GM18502 (cell line): ENCODE data around the gene MED10.

ENCODE experiments used
- ATAC-seq: cut with Tn5 transposase; IDR thresholded peaks from one replicate; pipeline ENCODE4 v1.9.1; 2021; ENCODE audit warnings: mild to moderate bottlenecking; ENCODE audit not compliant: unreplicated experiment, poor library complexity

The MED10 gene

DNA sequence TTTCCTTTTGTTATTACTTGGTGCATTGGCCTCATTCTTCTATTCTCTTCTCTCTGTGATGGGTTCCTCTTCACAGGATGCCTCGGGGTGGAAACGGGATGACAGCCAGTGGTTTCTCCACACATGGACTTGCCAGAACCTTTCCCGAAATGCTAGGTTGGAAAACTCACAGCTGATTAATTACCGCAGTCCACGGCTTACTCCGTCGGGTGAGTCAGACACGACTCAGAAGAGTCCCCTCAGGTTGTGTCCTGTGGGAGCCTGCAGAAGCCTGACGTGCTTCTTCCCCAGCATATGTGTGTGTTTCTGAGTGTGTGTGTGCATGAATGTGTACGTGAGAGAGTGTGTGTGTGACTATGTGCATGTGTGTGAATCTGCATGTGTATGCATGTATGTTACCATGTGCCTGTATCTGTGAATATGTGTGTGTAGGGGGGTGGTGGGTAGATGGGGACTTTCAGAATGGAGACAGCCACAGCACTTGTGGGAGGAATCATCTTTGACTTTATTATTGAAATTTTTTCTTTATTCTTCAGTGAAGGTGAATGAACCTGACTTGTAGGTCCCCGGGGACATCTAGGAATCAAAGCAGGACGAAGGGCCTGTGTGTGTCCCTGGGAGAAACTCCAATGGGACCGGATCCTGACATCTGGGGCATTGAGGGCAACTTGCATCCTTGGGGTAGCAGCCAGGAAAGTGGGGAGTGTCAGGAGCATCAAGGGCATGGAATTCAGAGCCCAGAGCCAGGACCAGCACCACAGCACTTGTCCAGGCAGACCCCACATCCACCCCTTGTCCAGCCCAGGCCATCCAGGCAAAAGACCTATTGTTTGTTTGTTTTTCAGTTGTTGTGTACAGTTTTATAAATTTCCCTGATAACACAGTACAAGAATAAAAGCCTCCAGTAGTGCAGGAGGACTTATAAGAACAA is 21.9 kb upstream of the MED10 start:
- no peak for ATAC-seq

DNA sequence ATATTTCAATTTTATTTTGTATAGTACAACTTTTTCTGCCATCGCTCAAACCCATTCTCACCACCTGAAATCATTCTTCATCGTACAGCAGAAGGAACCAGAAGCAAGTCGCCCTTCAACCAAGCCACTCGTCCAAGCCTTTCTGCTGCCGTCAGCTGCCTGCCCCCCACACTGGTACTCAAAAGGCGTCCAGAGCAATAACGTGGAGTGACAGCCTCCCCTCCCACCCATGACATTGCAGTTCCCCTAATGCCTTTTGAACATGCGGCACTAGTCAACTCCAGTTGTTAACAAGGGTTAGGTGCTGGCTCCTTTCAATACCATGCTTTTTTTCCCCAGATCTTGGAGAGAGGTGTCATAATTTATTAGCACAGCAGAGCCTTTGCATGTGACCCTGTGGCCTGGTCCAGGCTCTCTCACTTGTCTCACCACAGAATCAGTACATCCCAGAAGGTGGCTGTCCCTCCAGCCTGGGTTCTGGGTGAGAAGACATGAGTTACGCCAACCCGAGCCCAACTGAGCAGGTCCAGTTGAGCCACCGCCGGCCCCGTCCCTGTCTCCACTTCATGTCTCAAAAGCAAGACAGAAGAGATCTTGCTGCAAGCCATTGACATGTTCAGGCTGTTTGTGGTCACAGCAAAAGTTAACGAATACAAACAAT is 20.4 kb upstream of the MED10 start:
- no peak for ATAC-seq

DNA sequence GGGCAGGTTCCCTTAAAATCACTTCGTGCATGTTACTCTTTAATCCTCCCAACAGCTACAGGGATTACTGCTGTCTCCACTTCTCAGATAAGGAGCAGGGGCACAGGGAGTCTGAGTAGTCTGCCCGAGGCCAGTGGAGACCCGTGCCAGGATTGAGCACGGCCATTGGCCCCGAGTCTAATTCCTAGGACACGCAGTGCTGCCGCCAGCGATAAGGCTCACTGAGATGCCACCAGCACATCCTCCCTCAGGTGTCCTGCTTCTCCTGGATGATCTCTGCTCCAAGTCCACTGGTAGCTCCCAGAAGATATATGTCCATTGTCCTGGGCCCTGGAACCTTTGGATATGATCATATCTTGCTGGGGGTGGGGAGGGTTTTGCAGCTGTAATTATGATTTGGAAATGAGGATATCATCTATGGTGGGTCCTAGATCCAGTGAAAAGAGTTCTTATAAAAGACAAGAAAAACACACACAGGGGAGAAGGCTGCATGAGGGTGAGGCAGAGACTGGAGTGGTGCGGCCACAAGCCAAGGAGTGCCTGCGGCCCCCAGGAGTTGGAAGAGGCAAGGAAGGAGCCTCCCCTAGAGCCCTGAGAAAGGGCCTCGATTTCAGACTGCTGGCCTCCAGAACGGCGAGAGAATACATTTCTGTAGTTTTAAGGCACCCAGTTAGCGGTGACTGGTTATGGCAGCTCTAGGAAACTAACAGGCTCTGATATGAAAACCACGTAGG is 19.4 kb upstream of the MED10 start:
- ATAC-seq, result no peak

DNA sequence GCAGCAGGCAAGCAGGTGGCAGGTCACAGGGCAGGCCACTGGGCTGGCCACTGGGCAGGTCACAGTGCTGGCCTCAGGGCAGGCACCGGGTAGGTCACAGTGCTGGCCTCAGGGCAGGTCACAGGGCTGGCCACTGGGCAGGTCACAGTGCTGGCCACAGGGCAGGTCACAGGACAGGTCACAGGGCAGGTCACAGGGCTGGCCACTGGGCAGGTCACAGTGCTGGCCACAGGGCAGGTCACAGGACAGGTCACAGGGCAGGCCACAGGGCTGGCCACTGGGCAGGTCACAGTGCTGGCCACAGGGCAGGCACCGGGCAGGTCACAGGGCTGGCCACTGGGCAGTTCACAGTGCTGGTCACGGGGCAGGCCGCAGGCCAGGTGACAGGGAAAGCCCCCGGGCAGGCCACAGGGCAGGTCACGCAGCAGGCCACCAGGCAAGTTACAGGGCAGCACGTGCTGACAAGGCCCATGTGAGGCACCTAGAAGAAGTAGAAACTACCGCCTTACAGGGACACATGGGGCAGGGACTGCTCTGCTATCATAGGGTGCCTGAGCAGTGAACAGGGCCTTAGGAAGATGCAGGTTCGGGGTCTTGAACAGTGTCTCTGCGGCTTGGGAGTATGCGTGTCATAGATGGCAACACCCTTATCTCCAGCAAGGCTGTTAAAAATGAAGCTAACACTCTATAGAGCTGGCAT is 18.6 kb upstream of the MED10 start:
- no peak for ATAC-seq

DNA sequence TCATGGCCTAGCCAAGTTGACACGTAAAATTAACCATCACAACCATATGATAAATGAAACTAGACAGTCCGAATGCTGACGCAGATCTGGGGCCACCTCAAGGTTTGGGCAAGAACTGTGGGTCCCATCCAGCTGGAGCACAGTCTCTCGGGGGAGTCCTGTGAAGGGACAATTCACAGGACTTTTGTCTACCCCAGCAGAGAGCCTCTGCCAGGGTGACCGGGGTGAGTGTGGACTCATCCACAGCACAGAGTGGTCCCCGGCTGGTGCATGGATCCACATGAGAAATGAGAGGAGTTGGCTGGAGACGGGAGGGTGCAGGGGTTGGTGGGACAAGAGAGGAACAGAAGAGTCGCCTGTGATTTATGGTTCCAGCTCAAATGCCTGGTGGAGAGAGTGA is 17.7 kb upstream of the MED10 start:
- no peak for ATAC-seq

DNA sequence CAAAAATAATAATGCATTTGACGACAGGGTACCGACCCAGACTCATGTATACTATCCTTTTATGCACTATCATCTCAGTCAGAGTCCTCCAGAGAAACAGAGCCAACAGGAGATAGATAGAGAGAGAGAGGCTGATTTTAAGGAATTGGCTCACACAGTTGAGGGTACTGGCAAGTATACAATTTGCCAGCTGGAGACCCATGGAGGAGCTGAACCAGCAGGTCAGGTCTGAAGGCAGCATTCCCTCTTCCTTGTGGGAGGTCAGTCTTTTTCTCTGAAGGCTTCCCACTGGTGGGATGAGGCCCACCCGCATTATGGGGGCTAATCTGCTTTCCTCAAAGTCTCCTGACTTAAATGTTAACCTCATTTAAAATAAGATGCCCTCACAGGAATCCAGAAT is 17.3 kb upstream of the MED10 start:
- ATAC-seq, result no peak

DNA sequence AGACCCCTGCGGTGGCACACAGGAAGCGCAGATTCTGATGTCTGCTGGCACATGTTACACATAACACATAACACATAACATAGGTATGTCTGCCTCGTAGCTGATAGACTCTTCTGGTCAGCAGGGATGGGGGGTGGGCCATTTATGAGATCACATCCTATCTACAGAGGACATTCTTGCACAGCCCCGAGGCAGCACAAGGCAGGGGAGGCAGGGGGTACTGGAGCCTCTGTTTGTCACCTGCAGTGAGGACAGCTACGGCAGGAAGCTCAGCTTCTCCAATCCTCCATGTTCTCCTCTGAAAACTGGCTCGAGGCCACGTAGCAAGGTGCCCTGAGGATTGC is 16.7 kb upstream of the MED10 start:
- no peak for ATAC-seq

DNA sequence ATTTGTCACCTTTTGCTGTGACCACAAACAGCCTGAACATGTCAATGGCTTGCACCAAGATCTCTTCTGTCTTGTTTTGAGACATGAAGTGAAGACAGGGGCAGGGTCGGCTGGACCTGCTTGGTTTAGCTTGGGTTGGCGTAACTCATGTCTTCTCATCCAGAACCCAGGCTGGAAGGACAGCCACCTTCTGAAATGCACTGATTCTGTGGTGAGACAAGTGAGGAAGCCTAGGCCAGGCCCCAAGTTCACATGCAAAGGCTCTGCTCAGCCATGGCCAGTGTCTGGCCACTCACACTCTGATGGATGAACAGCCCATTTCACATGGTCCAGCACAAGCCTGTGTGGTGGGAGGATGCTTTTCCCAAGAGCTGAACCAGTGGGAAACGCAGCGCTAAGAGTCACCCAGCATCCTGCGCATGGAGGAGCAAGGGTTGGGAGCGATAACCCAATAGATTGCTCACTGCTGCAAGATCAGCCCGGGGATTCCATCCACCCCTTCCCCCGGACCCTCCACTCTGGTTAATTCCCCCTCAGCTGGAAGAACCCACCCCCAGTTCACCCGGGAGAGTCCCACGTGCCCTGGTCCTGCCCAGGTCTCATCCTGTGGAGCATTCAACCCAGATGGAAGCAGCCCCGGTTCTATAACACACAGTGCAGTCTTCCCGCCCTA is 16.2 kb upstream of the MED10 start:
- no peak for ATAC-seq

DNA sequence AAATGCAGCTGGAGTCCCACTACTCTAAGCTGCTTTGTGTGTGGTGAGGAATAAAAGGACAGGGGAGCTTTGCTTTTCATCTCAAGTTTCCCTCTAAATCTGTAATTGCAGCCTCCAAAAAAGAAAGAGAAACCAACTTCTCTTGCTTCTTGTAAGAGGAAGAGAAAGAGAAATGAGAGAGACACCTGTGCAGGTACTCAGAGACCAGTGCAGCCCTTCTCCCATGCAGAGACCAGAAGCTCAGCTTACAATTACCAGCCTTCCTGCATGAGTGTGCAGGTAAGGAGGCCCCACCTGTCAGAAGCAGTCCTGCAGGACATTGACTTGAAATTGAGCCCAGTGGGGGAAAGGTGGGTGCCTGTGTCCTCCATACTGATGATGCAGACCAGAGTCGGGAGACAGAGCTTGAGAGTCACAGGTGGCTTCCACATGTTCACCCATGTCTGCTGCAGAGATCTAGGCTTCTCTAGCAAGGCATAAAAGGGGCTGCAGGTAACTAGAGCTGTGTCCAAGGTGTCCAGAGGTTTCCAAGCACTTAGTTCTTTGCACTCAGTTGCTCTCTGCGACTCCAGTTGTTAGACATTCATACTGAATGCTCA is 15.3 kb upstream of the MED10 start:
- peak; percentile 69 for ATAC-seq

DNA sequence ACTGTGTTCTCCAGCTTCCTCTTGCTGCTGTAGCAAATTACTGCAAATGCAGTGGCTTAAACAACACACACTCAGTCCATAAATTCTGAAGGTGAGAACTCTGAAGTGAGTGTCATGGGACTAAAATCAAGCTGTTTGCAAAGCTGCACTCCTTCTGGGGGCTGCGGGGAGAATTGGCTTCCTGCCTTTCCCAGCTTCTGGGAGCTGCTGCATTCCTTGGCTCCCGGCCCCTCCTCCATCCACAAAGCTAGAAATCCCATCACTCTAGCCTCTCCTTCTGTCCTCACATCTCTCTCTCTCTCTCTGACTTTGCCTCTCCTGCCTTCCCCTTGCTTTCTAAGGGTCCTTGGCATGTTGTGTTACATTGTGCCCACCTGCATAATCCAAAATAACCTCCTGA is 14.2 kb upstream of the MED10 start:
- ATAC-seq, result no peak

DNA sequence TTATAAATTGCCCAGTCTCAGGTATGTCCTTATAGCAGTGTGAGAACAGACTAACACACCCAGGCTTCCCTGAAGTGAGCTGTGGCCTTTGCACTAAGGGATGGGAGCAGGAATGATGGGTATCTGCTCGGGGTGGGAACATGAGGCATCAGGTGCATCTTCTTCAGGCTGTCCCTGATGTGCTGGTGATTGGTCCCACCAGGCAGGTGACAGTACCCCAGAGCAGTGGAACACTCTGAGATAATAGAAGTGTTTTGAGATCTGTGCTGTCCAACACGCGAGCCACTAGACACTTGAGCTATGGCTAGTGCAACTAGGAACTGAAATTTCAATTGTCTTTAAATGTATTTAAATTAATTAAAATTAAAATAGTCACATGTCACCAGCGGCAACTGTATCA is 12.8 kb upstream of the MED10 start:
- ATAC-seq, result no peak

DNA sequence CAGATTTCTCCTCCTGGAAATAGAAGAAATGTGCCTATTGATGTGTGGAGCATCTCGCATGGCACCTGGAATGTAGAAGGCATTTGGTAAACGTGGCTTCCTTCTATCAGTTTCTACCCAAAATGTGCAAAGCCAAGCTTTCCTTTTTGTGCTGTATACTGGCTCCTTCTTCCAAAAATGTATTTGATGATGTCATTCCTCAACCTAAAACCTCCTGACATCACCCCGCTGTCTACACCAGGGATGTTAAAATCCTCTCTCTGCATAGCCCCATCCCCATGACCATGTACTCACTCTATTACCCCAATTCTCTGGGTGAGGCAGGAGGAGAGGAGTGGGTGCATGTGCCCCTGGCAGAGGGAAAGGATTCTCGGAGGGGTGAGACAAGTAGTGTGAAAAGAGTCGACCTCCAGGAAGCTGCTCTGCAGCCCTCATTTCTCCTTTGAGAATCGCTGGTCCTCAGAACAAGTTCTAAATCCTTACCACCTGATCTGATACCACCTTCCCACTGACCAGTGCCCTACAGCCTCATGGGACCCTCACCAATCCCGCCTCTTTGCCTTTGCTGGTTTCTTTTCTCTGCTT is 11.7 kb upstream of the MED10 start:
- no peak for ATAC-seq

DNA sequence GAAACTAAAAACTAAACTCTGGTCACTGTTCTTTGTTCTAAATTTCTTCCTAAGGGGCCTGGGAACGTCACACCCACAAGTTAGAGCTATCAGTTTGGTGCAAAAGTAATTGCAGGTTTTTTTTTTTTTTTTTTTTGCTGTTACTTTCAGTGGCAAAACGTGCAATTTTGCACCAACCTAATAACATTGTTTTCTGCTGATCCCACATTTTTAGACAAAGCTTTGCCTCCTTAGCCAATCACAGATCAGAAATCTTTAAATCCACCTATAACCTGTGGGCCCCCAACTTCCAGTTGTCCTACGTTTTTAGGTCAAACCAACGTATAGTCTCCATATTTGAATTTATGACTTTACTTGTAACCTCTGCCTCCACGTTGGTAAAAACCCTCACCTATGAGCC is 11.1 kb upstream of the MED10 start:
- no peak for ATAC-seq

DNA sequence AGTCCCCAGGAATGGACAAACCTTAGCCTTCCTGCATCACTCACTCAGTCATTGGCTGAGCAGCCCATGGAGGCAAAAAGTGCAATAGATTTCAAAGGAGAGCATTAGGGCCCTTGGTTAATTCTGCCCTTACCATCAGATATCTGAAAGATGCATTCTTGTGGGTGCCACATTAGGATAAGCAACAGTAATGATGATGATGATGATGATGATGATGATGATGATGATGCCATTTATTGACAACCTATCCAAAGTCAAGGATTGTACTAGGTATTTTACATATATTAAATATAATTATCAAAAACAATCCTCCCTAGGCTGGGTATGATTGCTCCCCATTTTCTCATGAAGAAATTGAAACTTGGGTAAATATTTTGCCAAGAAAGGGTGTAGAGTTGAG is 9.6 kb upstream of the MED10 start:
- no peak for ATAC-seq

DNA sequence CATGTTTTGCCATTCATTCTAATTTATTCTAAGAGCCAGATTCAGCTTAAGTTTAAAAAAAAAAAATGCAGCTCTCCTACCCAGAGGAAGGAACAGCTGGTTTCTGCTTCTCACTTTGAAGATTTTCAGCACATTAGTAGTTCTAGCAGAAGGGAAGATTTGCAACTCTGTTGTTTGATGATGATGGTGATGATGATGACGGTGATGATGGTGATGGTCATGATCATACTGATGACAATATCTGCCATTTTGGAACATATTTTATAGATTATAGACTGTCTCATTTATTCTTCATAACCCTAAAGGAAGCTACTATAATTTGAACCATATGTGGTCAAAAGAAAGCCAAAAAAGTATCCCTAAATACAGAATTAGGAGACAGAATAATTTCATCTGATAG is 7.9 kb upstream of the MED10 start:
- ATAC-seq, result no peak

DNA sequence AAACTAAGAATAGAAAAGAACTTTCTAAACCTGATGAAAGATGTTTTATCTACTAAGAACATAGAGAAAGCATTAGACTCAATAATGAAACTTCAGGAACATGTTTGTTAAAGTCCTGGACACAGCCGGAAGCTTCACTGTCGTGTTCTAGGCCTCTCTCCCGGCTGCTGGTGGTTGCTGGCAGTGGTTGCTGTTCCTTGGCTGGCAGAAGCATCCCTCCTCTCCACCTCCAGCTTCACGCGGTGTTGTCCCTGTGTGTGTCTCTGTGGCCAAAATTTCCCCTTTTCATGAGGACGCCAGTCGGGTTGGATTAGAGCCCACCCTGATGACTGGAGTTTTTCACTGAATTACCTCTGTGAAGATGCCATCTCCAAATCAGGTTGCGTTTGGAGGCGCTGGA is 6.5 kb upstream of the MED10 start:
- ATAC-seq, result no peak

DNA sequence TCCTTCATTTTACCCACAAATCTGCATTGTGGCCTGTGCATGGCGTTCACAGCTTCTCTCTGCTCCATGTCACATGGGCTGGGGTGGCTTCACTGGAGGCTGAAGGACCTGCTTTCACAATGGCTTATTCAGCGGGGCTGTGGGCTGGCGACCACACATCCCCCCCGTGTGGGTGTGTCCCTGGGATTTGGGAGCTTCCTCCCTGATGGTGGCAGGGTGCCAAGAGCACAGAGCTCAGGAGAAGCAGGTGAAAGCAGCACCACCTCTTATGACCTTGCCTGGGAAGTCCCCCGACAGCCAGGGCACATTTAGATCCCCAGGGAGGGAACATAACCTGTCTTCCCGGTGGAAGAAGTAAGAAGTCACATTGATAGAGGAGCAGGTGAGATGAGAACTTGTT is 5.0 kb upstream of the MED10 start:
- ATAC-seq, result no peak

DNA sequence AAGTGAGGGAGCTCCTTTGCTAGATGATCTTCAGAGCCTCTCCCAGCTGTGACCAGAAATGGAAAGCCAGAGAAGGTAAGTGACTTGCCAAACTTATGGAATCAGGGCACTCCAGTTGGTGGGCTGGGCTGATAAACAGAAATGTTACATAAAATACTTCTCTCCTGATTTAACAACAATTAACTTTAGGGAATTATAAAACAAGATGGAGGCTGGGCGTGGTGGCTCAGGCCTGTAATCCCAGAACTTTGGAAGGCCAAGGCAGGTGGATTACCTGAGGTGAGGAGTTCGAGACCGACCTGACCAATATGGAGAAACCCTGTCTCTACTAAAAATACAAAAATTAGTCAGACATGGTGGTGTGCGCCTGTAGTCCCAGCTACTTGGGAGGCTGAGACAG is 899 bp upstream of the MED10 start:
- ATAC-seq, result no peak

DNA sequence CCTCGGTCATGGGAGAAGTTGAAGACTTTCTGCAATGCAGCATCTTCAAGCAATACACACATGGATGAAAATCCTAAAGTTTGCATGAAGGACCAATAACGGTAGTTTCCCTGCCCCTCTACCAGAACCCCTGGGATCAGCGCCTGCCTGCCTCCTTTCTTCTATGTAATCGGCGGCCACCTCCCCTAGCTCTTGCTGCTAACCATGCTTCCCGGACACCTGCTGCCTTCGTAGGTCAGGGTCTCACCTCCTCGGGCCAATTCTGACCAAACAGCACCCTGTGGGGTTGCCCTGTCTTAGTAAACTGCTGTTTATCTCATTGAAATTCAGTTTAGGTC is 388 bp upstream of the MED10 start:
- ATAC-seq, result peak; percentile 42

DNA sequence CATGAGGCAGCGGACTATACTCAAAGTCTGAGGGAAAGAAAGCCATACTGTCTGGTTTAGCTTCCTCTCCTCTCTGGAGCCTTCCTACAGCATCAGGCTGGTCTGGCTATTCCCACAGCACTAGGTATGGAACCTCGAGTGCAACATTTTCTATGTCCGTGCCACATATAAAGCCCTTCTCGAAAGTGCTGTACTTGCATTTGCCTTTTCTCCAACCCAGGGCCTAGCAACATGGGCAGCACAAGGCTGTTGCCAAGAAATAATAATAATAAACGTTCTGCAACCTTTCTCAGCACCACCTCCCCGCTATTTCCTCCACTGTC is 804 bp downstream of the MED10 start:
- no peak for ATAC-seq
